GM04503 (cell line): ENCODE measurements around the gene TFR2.

ENCODE experiments used
- DNase-seq: peaks from one replicate; pipeline ENCODE4 v3.0.0-alpha.2; 2012; ENCODE audit warnings: low read depth

The TFR2 gene

GRCh38 chr7:100585511-100586265, 55.7 kb downstream of the TFR2 start, which contains the start of gene LRCH4:
Gene LRCH4 (minus strand): TSS chr7:100586129. CDS start chr7:100586100, 29 bp downstream.
- no peak for DNase-seq

- DNase-seq, result no peak
Observed at GRCh38 chr7:100584683-100585510, 56.5 kb downstream of the TFR2 start.

- no peak for DNase-seq
Observed at GRCh38 chr7:100584054-100584682, 57.2 kb downstream of the TFR2 start.

DNA sequence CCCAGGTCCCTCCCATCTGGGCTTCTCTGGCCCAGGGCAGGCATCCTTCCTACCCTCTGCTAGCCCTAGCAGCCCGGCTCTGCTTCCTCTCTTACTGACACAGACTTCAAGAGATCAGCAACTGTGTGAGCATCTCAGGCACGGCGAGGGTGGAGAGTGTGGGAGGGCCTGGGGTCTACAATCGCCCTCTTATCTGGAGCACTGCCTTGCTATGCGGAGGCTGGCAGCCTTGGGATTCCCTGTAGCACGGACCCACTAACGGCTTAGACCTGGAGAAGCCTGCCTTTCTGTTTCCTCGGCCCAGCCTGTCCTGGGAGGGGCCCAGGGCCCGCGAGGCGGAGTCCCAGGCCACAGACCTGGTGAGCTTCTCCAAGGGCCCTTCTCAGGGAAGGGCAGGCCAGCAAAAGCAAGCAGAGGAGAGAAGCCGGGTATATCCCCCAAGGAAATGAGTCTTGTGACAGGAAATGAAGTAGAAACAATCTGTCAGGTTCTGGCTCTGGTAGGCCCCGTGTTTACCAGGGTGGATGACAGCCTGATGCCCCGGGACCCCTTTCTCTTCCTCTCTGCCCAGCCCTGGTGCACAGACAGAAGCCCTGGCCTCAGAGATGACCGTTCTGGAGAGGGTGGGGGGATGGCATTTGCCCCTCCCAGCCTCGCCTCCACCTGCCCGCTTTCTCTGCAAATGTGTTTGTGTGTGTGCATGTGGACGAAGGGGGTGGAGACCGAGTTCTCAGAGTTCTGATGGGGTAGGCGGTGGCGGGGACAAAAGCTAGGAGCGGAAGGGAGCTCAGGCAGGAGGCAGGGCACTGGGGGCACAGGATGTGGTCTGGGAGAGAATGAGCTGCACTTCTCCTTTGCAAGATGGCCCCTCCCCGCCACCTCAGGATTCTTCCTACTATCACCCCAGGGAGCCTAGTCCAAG, 58.0 kb downstream of the TFR2 start:
- no peak for DNase-seq

GRCh38 chr7:100582650-100583049, 58.7 kb downstream of the TFR2 start:
- no peak for DNase-seq

DNA sequence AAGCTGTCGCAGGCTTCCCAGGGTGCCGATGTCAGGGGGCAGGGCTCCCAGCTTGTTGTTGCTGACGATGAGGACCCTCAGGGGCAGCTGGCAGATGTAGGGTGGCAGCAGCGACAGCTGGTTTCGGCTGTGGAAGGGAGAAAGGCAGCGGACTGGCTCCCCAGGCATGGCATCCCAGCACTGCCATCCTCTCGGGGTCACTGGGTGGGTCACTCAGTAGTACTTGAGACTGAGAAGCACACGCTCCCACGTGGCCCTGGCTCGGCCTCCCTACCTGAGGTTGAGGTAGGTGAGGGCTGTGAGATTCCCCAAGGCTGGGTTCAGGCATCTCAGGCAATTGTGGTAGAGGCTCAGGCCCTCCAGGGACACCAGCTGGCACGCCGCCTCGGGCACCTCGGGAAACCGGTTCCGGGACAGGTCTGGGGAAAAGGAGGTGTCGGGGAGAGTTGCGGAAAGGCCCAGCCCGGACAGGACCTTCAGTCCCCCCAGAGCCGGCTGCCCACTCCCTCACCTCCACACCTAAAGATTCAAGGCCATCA, 59.2 kb downstream of the TFR2 start:
- no peak for DNase-seq

DNA sequence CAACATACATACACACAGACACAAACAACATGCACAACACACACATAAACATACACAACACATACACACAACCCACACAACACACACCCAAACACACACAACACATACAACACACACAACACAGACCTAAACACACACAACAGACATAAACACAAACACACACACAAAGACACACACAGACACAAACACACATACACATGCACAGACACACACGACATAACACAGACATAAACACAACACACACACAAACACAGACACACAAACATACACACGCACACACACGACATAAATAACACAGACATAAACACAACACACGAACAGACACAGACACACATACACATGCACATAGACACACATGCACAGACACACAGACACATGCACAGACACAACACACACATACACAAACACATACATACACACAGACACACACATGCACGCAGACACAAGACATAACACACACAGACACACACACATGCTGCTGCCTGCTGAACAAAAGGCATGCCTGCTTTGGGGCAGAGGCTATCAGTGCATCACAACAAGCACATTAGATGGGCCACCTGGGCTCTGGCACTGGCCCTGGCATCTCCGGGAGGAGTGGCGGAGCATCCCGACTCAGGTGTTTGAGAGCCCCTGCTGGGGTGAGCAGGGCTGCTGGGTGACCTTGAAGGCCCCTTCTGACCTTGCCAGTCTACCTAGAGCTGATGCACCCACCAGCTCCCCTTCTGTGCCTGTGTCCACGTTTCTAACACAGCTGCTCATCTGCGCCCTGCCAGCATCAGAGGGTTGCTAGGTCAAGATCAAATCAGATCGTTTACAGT, 60.7 kb downstream of the TFR2 start:
- DNase-seq, result no peak

DNA sequence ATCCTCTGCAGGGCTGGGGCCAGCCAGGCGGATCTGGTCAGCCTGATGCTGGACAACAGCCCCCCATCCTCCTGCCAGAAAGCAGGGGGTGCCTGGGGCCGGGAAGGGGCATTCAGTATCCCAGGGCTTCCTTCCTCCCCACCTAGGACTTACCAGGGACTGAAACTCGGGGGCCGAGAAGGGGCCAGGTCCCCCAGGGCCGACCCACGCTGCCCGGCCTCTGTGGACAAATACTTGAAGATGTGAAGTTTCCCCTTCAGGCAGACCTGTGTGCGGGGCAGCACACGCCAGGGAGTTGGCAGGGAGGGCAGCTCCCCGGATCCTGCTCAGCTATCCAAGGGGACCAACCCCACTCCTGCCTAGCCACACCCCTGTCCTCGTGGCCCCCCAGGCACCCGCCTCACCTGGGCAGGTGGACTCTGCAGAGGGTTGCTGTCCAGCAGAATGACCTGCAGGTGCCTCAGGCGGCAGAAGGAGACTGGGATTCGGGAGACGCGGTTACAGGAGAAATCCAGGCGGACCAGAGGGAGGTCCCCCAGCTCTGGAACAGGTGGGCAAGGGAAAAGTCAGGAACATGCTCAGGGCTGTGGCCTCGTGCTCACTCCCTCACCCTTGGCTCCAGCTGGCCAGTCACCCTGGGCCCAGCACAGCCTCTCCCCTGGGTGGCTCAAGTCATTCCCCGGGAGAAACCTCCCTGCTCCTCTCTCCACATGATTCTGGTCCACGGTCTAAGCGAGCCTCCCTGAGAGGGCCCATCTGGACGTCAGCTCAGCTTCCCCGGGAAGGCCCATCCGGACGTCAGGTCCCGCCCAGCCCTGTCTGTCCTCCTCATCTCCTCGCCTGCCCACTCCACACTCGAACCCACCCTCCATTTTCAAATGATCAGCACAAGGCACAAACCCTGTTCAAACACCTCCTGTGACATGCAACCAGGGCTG, 62.8 kb downstream of the TFR2 start:
- no peak for DNase-seq

- DNase-seq, result no peak
Observed at GRCh38 chr7:100577507-100577906, 63.8 kb downstream of the TFR2 start.

GRCh38 chr7:100577103-100577502, 64.2 kb downstream of the TFR2 start:
- DNase-seq, result no peak

- no peak for DNase-seq
Observed at GRCh38 chr7:100576384-100576993, 64.9 kb downstream of the TFR2 start.

DNA sequence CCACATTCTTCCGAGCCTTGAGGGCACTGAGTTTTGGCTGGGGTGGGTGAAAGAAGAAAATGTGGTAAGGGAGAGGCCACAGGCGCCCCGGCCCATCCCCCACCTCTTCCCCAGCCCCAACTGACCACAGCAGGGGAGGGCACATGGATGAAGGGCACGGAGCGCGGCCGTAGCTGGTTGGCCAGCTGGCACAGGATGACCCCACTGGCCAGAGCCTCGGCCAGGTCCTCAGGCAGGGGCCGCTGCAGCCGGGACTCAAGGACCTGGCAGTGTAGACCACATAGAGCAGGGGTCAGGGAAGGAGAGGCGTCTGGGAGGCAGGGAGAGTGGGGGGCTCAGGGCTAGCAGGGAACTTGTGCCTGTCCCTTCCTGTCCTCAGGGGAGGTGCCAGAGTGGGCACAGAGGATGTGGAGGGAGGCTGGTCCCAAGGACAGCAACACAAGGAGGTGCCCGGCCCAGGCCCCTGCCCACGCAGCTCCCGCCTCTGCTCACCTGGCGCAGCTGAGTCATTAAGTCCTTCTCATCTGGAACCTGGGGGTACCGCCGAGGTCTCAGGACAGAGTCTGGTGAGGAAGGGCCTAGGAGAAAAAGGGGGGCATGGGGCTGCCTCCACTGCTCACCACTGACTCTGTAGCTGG, 65.5 kb downstream of the TFR2 start:
- DNase-seq, result no peak

- no peak for DNase-seq
Observed at GRCh38 chr7:100575206-100575631, 66.1 kb downstream of the TFR2 start.

GRCh38 chr7:100574362-100575205, 66.8 kb downstream of the TFR2 start:
- DNase-seq, result no peak

DNA sequence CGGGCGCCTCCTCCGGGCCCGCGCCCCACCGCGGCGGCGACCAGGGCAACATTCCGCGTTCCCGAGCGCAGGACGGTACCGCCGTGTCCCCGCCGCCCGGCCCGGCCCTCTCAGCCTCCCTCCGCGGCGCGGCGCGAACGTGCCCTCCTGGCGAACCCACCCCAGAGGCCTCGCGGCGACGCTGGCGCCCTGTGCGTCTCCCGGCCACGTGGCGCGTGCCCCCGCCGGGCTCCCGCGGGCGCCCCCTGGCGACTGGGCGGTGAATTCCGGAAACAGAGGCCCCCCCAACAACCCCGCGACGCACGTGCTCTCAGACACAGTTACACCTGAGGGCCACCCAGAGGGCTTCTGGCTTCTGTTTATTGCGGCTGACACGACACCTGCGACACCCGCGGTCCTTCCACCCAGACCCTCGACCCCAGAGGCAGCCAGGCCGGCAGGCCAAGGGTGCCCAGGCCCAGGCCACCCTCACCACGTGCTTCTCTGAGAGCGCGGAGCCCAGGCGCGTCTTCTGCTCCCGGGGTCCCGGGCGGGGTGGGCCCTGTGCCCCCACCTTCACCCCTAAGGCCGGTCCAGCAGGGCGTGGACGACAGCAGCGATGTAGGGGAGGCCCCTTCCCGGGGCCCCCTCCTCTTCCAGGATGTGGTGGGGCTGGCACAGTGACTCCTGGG, 67.5 kb downstream of the TFR2 start, which contains the start of gene SAP25:
TSS of gene SAP25 (minus strand) at position 210 of the 671 bp plus-strand sequence. CDS start at position 52, 158 bp downstream.
- DNase-seq, result no peak

- DNase-seq, result no peak
Observed at GRCh38 chr7:100572949-100573675, 68.2 kb downstream of the TFR2 start.
